NOMO-1 (cell line): ENCODE data around the gene DNAH11.
A peak's percentile ranks its signal among the peaks of the same experiment; 100 is the strongest.
"Not testable (repeated sequence)": the region's sequence is repeated elsewhere in the genome, so short reads cannot be mapped to it uniquely, and the experiment has no call there.

ENCODE experiments used
- DNase-seq, 2 experiments: peaks; one replicate each; lab custom pipeline; 2025; ENCODE audit not compliant: unreplicated experiment in 2 of 2; lab: John Stamatoyannopoulos, UW

The DNAH11 gene, protein sequence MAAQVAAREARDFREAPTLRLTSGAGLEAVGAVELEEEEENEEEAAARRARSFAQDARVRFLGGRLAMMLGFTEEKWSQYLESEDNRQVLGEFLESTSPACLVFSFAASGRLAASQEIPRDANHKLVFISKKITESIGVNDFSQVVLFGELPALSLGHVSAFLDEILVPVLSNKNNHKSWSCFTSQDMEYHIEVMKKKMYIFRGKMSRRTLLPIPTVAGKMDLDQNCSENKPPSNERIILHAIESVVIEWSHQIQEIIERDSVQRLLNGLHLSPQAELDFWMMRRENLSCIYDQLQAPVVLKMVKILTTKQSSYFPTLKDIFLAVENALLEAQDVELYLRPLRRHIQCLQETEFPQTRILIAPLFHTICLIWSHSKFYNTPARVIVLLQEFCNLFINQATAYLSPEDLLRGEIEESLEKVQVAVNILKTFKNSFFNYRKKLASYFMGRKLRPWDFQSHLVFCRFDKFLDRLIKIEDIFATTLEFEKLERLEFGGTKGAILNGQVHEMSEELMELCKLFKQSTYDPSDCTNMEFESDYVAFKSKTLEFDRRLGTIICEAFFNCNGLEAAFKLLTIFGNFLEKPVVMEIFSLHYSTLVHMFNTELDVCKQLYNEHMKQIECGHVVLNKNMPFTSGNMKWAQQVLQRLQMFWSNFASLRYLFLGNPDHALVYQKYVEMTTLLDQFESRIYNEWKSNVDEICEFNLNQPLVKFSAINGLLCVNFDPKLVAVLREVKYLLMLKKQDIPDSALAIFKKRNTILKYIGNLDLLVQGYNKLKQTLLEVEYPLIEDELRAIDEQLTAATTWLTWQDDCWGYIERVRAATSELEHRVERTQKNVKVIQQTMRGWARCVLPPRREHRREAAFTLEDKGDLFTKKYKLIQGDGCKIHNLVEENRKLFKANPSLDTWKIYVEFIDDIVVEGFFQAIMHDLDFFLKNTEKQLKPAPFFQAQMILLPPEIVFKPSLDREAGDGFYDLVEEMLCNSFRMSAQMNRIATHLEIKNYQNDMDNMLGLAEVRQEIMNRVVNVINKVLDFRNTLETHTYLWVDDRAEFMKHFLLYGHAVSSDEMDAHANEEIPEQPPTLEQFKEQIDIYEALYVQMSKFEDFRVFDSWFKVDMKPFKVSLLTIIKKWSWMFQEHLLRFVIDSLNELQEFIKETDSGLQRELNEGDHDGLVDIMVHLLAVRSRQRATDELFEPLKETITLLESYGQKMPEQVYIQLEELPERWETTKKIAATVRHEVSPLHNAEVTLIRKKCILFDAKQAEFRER (N-terminal part only)

GRCh38 chr7:21542891-21543527, at the start of gene DNAH11:
Gene DNAH11, plus strand, starts transcription at chr7:21543039. Its CDS starts 207 bp downstream, at chr7:21543246.
- peak; percentile 37 to 40 for DNase-seq

DNA sequence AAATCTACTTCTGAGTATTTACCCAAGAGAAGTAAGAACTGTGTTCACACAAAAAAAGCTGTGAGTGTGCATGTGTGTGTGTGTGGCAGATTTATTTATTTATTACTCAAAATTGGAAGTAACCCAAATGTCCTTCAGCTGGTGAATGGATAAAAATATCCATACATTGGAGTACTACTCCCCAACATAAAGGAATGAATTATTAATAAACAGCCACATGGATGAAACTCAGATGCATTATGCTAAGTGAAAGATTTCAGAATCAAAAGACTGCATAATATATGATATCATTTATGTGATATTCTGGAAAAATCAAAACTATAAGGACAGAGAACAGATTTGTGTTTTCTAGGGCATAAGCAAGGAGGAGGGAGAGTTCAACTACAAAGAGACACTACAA, 47.1 kb upstream of the DNAH11 start:
- DNase-seq: no peak

GRCh38 chr7:21497072-21497471, 45.8 kb upstream of the DNAH11 start:
- DNase-seq: no peak

- DNase-seq: no peak
Observed at GRCh38 chr7:21500117-21500832, 42.6 kb upstream of the DNAH11 start.

GRCh38 chr7:21504021-21504420, 38.8 kb upstream of the DNAH11 start:
- DNase-seq: no peak

- peak; percentile 4 to 6 for DNase-seq
Observed at GRCh38 chr7:21507627-21508343, 35.1 kb upstream of the DNAH11 start.

GRCh38 chr7:21508538-21508937, 34.3 kb upstream of the DNAH11 start:
- no peak for DNase-seq

DNA sequence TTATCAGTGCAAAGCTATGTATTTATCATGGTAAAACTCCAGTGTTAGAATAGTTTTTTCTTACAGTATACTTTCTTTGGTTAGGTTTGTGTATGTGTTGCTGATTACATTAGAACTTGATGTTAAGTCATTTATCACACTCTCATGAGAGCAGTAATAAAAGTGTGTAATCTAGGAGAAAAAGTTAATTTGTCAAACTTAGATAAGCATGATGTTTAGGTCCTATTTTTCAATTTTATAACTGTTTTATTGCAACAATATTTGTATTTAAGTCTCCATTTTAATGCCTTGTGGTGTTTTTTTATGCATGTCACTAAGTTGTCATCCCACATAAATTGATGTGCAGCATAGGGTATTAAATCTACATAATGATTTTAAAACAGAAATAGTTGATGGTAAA, 28.8 kb upstream of the DNAH11 start:
- DNase-seq: no peak

DNA sequence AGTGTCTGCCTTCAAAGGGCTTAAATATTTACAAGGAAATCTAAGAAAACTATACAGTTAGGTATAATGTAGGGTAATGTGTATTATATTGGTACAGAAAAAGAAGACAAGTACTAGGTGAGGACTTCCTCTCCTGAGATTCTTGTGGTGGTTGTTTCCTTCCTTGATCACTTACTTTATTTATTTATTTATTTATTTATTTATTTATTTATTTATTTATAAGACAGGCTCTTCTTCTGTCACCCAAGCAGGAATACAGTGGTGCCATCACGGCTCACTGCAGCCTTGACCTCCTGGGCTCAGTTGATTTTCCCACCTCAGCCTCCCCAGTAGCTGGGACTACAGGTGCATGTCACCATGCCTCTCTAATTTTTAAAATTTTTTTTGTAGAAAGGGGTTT, 18.2 kb upstream of the DNAH11 start:
- no peak for DNase-seq

DNA sequence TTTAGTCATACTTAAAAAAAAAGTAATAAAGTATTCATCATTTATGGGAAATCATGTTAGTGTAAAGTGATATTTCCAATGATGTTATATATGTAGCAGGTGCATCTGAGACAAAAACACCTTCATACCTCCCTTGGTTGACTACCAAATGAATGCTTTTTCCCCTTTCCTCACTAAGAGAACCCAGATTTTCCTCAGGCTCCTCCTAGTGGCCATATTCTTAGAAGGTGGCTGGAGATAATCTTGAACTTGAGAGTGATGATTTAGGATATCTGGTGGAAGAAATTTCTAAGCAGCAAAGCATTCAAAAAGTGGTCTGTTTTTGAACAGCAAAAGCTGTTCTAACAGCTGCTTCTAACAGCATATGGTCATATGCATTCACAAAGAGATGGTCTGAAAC, 16.8 kb upstream of the DNAH11 start:
- peak in 1 of 2 experiments; percentile 28 for DNase-seq

DNA sequence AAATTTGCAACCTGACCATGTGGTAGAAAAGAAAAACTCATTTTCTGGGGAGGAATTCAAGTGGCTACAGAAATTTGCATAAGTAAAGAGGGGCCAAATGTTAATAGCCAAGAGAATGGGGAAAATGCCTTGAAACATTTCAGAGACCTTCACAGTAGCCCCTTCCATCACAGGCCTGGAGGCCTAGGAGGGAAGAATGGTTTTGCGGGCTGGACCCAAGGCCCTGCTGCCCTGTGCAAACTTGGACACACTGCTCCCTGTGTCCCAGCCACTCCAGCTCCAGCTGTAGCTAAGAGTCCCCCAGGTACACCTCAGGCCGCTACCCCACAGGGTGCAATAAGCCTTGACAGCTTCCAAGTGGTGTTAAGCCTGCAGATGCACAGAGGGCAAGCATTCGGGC, 16.4 kb upstream of the DNAH11 start:
- no peak for DNase-seq

- DNase-seq: not testable (repeated sequence)
Observed at GRCh38 chr7:21532485-21532884, 10.4 kb upstream of the DNAH11 start.

DNA sequence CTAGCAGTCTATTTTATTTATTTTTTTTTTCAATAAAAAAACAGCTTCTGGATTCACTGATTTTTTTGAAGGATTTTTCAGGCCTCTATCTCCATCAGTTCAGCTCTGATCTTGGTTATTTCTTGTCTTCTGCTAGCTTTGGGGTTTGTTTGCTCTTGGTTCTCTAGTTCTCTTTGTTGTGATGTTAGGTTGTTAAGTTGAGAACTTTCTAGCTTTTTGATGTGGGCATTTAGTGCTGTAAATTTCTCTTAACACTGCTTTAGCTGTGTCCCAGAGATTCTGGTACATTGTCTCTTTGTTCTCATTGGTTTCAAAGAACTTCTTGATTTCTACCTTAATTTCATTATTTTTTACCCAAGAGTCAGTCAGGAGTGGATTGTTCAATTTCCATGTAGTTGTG, 9.2 kb upstream of the DNAH11 start:
- DNase-seq: not testable (repeated sequence)

- not testable (repeated sequence) for DNase-seq
Observed at GRCh38 chr7:21536445-21537118, 6.3 kb upstream of the DNAH11 start.

- no peak for DNase-seq
Observed at GRCh38 chr7:21538936-21539495, 3.8 kb upstream of the DNAH11 start.

- no peak for DNase-seq
Observed at GRCh38 chr7:21543528-21544302, 876 bp downstream of the DNAH11 start.

GRCh38 chr7:21544303-21544656, 1.4 kb downstream of the DNAH11 start:
- DNase-seq: no peak

DNA sequence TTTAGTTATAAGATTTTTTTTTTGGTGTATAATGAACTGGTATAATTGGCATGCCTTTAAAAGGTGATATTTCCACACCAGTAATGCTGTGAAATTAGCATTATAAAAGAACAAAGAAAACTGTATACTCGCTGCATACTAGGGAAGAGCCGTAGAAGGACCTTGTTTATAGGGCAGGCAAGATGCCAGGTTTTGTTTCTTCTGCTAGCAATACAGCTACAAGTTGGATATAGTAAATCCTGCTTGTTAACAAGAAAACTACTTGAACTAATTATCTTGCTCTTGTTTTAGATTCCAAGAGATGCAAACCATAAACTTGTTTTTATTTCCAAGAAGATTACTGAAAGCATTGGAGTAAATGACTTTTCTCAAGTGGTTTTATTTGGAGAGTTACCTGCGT, 1.9 kb downstream of the DNAH11 start:
- no peak for DNase-seq
